Dermis blood vessel endothelial cell (primary cell): Measurements from ENCODE around the gene PLCD1. TPM values are rescaled to one million over a fixed set of nuclear protein-coding genes. Genes with fewer than 3 reads are reported as not detected.
A peak's percentile ranks its signal among the peaks of the same experiment; 100 is the strongest.
"Not testable (repeated sequence)": the region's sequence is repeated elsewhere in the genome, so short reads cannot be mapped to it uniquely, and the experiment has no call there.

ENCODE experiments used
- DNase-seq: peaks from one replicate; pipeline ENCODE4 v3.0.0; 2010
- total RNA-seq: library from RNA; depleted of rRNA; stranded (reverse); fragments of >200 nt; gene quantifications from 2 replicates; pipeline ENCODE4 v1.2.3, GENCODE V29; 2014

PLCD1 gene
- total RNA-seq, 1 donor from 2014 or later = 20.4 TPM

DNA sequence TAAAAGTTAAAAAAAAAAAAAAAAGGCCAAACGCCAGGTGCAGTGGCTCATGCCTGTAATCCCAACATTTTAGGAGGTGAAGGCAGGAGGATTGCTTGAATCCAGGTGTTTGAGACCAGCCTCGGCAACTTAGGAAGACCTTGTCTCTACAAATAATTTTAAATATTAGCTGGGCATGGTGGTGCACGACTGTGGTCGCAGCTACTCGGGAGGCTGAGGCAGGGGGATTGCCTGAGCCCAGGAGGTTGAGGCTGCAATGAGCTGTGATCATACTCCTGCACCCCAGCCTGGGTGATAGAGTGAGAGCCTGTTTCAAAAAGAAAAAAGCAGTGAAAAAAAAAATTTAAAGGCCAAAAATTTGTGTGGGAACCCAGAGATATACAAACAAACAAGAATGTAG, 6.8 kb upstream of the PLCD1 start:
- DNase-seq = no peak

DNA sequence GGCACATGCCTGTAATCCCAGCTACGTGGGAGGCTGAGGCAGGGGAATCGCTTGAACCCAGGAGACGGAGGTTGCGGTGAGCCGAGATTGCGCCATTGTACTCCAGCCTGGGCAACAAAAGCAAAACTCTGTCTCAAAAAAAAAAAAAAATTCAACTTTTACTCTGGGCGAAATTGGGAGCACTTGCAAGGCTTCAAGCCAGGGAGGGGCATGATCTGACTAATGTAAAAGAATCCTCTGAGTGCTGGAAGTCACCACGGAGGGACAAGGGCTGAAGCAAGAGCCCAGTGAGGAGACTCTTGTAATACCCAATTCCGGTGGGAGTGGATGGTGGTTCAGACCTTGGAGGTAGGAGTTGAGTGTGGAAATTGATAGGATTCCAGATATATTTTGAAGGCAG, 4.9 kb upstream of the PLCD1 start:
- DNase-seq = not testable (repeated sequence)

DNA sequence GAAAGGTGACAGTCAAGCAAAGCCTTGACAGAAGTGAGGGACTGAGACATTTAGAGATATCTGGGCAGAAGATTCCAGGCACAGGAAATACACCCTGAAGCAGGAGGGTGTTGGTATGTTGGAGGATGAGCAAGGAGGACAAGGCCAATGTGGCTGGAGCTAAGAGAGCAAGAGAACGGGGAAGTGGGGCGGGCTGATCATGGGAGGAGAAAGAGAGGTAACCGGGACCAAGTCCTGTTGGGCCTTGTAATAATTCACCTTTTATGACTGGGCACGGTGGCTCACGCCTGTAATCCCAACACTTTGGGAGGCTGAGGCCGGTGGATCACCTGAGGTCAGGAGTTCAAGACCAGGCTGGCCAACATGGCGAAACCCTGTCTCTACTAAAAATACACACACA, 4.1 kb upstream of the PLCD1 start:
- not testable (repeated sequence) for DNase-seq

DNA sequence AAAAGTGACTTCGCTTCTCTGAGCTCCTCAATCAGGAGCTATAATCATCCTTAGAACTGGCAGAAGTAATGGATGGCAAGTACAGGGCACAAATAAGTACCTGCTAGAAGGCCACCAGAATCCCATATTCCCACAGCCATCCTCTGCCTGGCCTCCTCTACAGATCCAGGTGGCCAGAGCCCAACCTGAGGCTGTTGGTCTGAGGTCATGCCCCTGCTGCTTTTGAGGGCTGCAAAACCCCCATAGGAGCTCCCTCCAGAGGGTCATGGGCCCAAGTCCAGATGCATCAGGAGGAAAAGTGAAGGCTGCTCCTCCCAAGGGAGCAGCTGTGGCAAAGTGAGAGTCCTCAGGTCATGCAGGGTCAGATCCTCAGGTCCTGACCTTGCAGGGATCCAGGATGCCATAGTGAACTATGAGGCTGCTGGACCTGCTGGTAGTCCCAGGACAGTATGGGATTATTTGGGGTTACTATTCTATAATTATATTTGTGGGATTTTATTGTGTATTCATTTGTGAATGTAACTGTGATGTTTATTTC, 3.0 kb upstream of the PLCD1 start:
- no peak for DNase-seq

DNA sequence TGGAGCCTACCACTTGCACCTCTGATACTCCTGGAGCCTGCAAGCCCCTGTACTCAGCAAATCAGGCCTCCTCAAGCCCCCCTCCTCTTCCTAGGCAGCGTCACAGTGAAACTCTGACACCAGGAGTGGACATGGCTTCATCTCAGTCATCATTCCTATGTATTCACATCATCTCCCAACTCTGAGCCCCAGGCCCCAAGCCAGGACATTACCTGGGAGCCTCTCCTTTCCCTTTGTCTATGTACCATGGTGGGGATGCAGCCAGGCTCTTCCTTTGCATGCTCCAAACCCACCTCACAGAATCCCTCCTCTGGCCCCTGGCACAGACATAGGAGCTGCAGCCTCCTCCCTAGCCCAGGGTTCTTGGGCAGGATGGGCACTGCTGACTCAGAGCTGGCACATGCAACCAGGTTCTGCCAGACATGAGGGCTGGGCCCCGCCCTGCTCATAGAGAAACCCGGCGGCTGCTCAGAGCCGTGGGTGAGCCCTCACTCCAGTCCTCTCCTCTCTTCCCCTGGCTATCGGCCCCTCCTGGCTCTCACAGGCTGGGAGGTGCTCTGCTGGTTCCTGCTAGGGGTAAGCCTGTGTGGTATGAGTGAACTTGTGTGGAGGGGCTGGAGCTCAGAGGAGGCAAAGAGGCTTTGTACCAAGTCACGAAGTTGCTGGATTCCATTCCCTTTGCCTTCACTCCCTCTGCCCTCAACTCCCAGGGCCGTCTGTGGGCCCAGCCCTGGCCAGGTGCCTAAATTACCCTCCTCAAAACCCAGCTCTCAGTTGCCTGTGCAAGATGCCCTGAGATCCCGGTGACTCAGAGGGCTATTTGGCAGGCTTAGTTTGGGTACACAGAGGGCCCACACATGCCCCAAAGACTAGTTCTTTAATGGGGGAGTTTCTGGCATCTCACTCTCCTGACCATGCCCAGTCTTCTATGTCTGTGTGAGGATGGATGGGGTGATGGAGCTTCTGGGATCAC, 1.9 kb upstream of the PLCD1 start:
- DNase-seq = peak; percentile 23

DNA sequence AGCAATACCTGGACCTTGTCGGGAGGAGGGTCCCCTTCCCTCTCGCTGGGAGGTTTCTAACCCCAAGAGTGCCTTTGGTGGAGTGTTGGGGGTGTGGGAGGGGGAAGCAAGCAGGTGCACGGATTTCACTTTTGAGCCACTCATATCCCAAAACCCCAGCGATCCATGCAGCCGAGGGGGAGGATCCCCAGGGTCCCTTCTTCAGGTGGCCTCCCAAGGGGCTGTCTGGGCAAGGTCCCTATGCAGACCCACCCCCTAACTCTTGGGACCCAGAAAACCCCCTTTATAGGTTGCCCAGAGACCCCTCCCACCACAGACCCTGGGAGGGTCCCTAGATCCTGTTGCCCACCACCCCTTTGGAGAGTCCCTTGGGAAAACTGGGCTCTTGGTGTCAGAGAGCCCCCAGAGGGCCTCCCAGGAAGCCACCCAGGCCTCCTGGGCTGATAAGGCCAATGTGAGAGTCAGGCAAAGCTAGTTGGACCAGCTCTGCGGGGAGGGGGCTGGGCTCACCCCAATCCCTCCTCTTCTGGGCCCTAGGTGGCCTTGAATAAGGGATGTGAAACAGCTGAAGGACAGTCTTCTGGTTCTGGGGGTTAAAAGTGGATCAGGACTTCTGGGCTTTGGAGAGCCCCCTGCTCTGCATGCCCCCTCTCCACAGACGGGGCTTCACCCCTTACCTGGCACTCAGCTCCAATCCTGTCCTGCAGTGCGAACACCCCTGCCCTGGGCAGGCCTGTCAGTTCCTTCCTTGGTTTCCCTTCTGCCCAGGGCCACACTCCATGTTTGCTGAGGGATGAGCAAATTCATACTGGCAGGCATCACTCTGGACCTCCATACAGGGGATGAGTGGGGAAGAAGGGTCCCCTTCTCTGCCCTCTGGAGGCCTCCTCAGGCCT, 932 bp upstream of the PLCD1 start:
- no peak for DNase-seq

DNA sequence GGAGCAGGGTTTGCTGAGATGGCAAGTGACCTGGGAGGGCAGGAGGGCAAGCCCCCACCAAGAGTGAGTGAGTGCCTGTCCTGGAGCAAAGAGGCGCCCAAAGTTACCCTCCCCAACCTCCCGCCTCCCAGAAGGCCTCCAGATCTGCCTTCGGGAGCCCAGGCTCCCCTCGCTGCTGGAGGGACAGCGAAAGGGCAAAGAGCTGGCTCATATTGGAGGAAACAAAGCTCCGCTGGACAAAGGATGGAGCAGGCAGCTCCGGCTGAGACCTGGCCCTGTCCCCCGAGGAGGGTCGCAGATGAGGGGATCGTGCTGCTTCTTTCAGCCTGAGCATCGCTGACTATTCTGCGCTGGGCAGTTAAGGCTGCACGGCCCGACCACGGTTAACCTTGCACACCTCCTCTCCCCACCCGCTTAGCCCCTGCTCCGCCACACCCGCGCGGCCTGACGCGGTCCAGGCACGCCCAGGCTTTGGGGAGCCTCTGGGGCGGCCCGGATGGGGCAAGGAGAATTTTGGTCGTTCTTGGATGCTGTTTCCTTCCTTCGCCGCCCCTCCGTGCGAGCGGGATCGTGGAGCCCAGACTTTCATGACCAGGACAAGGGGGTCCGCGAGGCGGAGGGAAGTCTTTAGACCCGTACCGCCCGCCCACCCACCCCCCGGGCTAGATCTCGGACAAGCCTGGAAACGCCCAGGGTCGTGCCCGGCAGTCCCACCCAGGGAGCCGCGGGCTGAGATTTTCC, 651 bp downstream of the PLCD1 start:
- DNase-seq = no peak

DNA sequence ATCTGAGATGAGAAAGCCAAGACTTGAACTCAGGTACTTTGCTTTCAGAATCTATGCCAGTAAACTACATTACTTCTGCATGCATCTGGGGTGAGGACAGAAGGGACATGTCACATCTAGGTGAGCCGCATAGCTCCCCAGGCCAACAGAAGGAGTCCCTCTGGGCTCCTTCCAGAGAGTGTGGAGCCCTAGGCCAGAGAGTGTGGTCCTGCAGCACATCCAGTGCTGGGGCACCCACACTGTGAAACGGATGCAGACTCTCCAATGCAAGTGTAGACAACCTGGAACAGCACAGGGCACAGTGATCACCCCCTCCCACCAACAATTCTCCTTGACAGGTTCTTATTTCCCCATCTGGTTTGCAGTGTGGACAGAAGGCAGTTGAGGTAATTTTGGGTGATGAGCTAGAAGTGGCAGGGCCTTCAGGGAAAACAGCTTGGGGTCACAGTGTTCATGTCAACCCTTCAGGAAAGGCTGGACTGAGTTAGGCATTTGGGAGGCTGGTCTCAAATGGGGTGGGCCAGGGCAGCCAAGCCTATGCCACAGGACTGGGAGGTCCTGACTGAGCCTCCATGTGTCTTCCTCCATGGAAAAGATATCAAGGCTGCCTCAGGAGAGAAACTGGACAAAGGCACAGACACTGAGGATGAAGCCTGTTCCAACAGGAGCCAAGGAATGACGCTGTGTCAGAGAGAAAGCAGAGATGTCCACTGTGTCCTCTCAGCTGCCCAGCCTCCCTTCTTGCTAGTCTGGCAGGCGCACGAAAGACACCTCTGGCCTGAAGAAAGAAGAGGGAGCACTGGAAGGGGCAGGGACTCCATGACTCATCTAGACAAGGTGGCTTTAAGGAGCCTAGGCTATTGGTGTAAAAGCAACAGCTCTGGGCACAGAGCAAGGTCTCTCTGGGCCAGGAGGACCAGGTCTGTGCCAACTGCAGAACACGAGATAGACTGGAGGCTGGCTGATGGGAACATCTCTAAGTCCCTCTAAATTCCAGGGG, 1.7 kb downstream of the PLCD1 start:
- no peak for DNase-seq

DNA sequence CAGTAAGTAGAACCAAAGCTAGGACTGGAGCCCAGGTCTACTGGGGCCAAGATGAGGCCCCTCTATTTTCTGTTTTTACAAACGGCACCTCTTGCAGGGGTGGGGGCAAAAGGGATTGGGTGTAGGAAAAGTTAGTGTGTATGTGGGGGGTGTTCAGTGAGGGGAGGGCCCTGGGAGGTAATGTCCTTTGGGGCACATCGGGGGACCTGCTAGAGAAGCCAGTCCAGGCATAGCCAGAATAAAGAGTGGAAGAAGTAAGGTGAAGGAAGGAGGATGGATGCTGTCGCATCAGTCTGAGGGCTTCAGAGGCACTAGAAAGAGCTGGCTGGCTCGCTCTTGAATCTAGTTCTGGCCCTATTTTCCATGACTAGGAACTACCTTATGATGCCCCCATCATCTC, 2.6 kb downstream of the PLCD1 start:
- no peak for DNase-seq

DNA sequence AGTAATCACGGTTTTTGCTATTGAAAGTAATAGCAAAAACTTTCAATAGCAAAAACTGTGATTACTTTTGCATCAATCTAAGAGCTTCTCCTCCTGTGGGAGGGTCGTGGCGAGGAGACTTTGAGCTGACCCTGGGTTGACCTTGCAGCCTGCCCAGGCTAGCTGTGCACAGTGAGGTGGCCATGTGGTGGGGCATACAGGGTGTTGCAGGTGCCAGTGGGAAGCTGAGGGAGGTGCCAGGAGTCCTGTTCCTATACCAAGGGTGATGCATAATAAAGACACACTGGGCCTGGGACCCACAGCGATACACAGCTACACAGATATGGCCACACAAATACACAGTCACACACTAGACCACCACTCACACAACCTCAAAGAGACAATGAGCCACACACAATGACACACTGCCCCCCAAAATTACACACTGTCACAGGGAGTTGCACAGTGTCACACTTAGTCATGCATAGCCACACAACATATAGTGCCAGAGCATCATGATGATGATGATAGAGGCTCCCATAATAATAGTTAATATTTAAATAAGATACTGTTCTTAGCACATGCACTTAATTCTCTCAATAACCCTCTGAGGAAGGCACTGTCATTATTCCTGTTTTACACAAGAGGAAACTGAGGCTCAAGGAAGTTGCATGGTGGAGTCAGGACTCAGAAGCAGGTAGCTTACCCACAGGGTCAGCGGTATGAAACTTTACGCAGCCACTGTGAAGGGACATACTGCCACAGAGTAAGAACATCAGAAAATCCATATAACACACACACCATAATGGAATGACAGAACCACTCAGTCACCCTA, 6.3 kb downstream of the PLCD1 start:
- DNase-seq = no peak

DNA sequence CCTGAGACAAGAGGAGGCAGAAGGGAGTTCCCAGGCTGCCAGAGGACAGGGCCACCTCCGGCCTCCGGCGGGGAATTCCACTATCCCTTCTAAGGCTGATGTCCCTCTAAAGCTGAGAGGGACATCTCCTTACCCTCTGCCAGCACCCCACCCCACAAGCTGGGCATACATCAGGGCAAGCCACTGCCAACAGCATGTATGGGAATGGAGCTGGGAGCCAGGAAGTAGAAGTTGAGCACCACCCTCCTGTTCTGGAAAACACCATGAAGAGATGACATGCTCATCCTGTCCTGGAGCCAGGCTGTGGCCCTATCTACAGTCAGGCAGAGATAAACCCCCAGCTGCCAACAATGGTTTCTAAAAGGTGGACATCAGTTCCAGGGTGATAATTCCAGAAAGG, 7.1 kb downstream of the PLCD1 start:
- DNase-seq = no peak

DNA sequence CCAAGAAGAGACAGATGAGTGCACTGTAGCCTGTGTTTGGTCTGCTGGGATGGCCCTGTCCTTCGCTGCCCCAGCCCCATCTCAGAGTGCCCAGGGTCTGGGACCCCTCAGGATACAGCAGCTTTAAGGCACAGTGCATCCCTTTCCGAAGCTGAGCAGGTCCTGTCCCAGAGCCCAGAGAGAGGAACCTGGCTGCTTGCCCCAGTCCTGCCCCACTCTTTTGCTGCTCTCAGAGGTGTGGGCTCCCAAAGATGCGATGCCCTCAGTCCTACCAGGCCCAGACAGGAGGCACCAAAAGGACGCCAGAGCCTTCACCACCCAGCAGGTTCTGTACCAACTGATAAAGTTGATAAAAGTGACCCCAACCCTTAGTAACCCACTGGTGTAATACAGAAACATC, 8.2 kb downstream of the PLCD1 start:
- DNase-seq = no peak

DNA sequence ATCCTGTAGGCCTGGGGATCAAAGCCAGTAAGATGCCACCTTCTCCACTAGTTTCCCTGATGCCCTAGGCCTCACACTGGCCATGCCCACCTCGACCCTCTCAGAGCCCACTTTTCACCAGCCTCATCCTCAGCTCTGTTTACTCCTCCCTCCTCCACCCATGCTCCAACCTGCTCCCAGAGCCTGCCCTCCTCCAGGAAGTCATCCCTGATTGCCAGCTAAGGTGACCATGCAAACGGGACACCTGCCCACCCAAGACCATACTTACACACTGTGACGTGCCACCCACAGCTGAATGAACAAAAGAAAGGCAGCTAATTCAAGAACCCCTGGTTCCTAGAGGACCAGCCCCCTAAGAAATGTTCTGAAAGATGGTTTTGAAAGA, 9.1 kb downstream of the PLCD1 start:
- DNase-seq = no peak

DNA sequence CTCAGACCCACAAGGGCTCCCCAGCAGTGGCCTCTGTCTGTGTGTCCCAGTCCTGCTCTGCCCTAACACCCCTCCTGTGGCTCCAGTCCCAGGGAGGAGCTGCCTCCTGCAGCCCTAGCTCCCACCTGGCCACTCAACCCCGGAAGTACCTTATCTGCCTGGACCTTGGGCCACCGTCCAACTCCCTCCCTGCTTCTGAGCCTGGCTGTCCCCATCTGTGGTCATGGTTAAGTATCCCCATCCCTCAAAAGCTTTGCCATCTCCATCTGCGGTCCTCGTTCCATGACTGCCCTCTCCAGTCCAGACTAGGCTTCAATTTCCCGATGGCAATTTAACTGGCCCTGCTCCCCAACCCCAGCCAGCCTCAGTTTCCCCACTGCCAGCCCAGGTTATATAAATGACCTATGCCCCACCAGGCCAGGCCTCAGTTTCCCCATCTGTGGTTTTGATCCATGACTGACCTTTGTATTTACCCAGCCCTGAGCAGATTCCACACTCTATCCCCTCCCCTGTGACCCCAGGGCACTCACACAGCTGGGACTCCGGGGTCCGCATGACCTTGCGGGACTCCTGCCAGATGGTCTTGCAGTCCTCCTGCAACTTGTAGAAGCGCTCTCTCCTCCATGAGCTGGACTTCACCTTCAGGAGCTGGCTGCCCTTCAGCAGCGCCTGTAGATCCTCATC, 9.6 kb downstream of the PLCD1 start:
- DNase-seq = no peak

DNA sequence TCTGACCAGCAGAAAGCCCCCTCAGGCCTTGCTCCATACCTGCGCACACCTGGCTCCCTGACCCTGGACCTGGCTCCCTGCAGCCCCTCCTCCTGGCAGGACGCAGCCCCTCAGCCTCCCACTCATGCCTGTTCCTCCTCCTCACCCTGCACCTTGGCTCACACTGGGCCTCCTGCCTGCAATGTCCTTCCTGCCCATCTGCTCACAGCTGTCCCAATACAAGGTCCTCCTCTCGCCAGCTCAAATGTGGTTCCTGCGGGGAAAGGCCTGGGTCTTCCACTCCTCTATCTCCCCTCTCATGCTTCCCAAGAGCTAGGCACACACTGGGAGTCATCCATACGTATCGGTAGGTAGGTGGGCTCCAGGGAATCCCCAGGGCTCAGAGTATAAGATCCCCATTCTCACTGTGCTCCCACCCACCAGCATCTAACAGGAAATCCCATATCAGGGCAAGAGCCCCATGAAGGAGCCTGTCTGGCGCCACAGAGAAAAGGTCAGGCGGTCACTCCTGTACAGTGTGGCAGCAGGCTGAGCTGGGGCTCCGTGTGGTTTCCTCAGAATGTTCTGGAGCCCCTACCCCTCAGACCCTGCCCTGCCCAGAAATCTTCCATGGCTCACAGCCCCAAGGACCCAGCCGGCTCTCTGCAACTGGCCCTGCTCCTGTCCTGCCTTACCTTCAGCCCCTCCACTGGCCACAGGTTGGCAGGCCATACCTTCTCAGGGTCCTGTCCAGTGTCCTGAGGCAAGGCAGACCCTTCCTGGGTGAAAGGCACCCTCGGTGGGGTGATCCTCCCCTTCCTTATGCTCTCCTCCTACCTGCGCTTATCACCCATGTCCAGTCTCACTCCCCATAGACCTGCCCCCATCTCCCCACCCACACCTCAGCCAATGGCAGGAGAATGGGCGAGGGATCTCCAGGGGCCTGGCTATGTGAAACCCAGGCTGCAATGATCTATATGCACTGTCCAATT, 10.9 kb downstream of the PLCD1 start:
- DNase-seq = no peak

DNA sequence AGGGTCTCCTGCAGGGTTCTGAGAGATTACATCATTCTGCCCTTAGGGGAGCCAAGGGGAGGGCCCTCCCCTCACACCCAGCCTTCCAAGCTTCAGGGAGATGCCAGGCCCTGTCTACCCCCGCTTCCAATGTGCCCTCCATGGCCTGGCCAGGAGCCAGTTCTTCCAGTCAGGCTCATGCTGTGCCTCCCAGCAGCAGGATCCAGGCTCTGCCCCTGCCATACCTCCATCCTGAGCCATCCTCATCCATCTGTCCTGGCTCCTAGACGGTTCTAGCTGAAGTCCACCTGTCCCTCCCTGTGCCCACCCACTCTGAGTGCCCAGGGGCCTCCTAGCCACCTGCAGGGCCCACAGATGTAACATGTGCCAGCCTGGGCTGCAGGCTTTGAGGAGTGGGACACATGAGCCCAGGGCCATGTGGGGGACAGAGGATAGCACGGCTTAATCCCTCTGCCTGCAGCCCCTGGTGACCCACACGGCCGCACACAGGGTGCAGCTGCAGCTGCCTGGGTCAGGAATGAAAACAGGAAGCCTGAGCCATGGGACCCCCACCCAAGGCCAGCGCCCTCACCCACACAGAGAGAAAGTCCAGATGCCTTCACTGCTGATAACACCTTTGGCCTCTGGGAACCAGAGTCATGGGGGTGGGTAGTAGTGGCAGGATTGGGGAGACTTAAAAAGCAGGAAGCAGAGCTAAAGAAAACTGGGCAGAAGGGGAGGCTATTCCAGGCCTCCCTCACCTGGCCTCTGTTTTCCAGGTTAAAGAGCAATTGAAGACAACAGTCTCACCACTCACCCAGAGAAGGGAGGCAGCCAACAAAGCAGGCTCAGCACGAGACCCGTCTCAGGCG, 11.8 kb downstream of the PLCD1 start:
- DNase-seq = no peak

DNA sequence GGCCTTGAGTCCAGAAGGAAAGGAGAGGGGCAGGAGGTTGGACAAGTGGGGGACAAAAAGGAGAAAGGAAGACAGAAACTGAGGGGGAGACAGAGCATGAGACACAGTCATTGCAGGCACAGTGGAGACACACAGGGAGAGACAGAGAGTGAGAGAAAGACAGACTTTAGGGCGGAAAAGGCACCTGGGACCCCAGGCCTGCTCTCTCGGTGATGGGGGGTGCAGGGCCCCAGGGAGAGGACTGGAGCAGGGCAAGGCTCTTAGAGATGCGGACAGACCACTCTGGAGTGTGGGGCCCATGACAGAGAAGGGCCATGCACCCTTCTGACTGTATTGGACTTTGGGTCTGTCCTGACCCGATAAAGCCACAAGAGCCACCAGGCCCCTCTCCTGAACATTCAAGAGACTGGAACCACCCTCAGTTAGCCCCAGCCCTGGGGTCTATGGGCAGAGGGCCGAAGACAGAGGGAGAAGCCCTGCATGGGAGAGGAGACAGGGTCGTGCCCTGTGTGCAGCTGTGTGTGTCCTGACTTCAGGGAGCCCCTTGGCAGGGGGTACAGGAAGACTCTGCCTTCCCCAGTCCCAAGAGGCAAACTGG, 12.5 kb downstream of the PLCD1 start:
- no peak for DNase-seq
